Loucy (cell line): ENCODE data around the gene EFHD1.

Experiments
- CTCF ChIP-seq: fragments of 200-600 bp; sonication (generic); conservative IDR thresholded peaks from 2 replicates; pipeline ENCODE4 v1.5.1; 2014; ENCODE audit warnings: mild to moderate bottlenecking, antibody characterized with exemption, low read length
- EZH2phosphoT487 ChIP-seq: fragments of 200-600 bp; IDR thresholded peaks from 2 replicates; pipeline ENCODE4 v1.6.1; 2018; ENCODE audit warnings: antibody characterized with exemption, mild to moderate bottlenecking, moderate library complexity, borderline replicate concordance

GRCh38 chr2:232713505-232713904, 80.1 kb downstream of the EFHD1 start:
- no peak for TF ChIP-seq CTCF
- TF ChIP-seq EZH2phosphoT487 = no peak
